ENCODE measurements around the gene FBXL7. TPM values are rescaled to one million over a fixed set of nuclear protein-coding genes. Genes with fewer than 3 reads are reported as not detected.

Gene FBXL7
- polyA plus RNA-seq, 3 donors = not detected

GRCh38 chr5:15493501-15493900, 6.5 kb upstream of the FBXL7 start:
- H4K20me1 ChIP-seq (ENCODE audit: insufficient read depth, low read length) = no peaks in the 10 kb centered on the region
- H3K4me3 Mint-ChIP-seq = no peak overlapping the region
- H3K36me3 Mint-ChIP-seq = no peaks in the 10 kb centered on the region
- H3K79me2 ChIP-seq (ENCODE audit: insufficient read depth, low read length) = no peaks in the 10 kb centered on the region
- DNase-seq = no peak
- no peak overlapping the region for H3K9ac ChIP-seq (ENCODE audit: insufficient read depth, low read length, poor library complexity, severe bottlenecking)
- H3K4me1 Mint-ChIP-seq = no peaks in the 10 kb centered on the region
- H3K27me3 Mint-ChIP-seq (ENCODE audit: low read depth in 3 of 3) = peaks cover 5 to 10% (median 8%) of the 10 kb centered on the region in 3 donors
- TF ChIP-seq, protein P1, sequence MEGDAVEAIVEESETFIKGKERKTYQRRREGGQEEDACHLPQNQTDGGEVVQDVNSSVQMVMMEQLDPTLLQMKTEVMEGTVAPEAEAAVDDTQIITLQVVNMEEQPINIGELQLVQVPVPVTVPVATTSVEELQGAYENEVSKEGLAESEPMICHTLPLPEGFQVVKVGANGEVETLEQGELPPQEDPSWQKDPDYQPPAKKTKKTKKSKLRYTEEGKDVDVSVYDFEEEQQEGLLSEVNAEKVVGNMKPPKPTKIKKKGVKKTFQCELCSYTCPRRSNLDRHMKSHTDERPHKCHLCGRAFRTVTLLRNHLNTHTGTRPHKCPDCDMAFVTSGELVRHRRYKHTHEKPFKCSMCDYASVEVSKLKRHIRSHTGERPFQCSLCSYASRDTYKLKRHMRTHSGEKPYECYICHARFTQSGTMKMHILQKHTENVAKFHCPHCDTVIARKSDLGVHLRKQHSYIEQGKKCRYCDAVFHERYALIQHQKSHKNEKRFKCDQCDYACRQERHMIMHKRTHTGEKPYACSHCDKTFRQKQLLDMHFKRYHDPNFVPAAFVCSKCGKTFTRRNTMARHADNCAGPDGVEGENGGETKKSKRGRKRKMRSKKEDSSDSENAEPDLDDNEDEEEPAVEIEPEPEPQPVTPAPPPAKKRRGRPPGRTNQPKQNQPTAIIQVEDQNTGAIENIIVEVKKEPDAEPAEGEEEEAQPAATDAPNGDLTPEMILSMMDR (IDR thresholded peaks at IDR 0.05) = no peak
- peaks cover 0 to 3% of the 10 kb centered on the region in 2 donors for H3K27me3 ChIP-seq (ENCODE audit: control insufficient read depth in 2 of 2, insufficient read depth in 2 of 2, low read length in 2 of 2)
- intact Hi-C loops (cut with micrococcal nuclease) = no loop called here
- no peak overlapping the region for H3K4me3 ChIP-seq (replicated peaks in 1 of 3; ENCODE audit: low read depth in 2 of 3, low read length in 3 of 3)
- peaks cover 0 to 8% (median 1%) of the 10 kb centered on the region in 7 donors for H3K9me3 Mint-ChIP-seq
- H3K27ac Mint-ChIP-seq = no peak overlapping the region
- H3K4me1 ChIP-seq (ENCODE audit: control insufficient read depth in 1 of 2, insufficient read depth in 2 of 2, low read length in 2 of 2) = no peaks in the 10 kb centered on the region
- H3K27ac ChIP-seq (ENCODE audit: low read depth in 1 of 2, low read length in 2 of 2) = no peak overlapping the region
- H2AFZ ChIP-seq (ENCODE audit: insufficient read depth, low read depth, low read length, poor library complexity, severe bottlenecking) = no peak overlapping the region
- H3K36me3 ChIP-seq (replicated peaks in 1 of 2; ENCODE audit: control insufficient read depth in 1 of 2, insufficient read depth in 2 of 2, low read length in 2 of 2) = no peaks in the 10 kb centered on the region
- WGBS (ENCODE audit: insufficient coverage) = 84% methylated on average over 3 of the region's 5 CpGs
- peaks cover 0 to 5% of the 10 kb centered on the region in 2 donors for H3K9me3 ChIP-seq (replicated peaks in 1 of 2; ENCODE audit: control insufficient read depth in 1 of 2, insufficient read depth in 1 of 2, low read length in 2 of 2)
- H3K4me2 ChIP-seq (replicated peaks; ENCODE audit: extremely low read depth, low read length, poor library complexity, severe bottlenecking) = no peak overlapping the region

DNA sequence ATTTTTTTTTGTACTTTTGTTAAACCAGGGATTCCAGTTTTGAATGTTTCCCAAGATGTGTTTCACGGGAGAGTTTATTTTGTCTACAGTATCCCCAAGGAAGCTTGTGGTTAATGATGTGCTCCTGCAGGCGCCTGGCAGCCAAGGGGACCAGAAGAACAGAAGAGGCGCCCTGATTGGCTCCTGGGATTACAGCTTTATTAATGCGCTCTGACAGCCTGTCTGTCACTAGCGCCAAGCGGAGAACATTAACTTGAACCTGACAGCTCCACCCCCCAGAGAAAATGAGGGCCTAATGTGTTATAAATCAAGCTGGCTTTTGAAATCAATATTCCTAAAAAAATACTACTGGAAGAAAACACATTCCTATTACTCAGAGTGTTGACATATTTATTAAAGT, 5.0 kb upstream of the FBXL7 start:
- no peaks in the 10 kb centered on the region for H3K4me1 Mint-ChIP-seq

More for the DNA sequence above, 5.0 kb upstream of the FBXL7 start:
- Histone ChIP-seq H3K27me3 (ENCODE audit: control insufficient read depth in 2 of 2, insufficient read depth in 2 of 2, low read length in 2 of 2) (peaks cover 10 to 19% of the 10 kb centered on the region in 2 donors), H4K20me1 (ENCODE audit: insufficient read depth, low read length) (no peaks in the 10 kb centered on the region), H3K9ac (ENCODE audit: insufficient read depth, low read length, poor library complexity, severe bottlenecking) (no peak overlapping the region), H3K4me1 (ENCODE audit: control insufficient read depth in 1 of 2, insufficient read depth in 2 of 2, low read length in 2 of 2) (no peaks in the 10 kb centered on the region), H3K4me3 (replicated peaks in 1 of 3; ENCODE audit: low read depth in 2 of 3, low read length in 3 of 3) (no peak overlapping the region), H2AFZ (ENCODE audit: insufficient read depth, low read depth, low read length, poor library complexity, severe bottlenecking) (no peak overlapping the region), H3K79me2 (ENCODE audit: insufficient read depth, low read length) (no peaks in the 10 kb centered on the region), H3K4me2 (replicated peaks; ENCODE audit: extremely low read depth, low read length, poor library complexity, severe bottlenecking) (no peak overlapping the region), H3K9me3 (replicated peaks in 1 of 2; ENCODE audit: control insufficient read depth in 1 of 2, insufficient read depth in 1 of 2, low read length in 2 of 2) (peaks cover 0 to 3% of the 10 kb centered on the region in 2 donors), H3K27ac (ENCODE audit: low read depth in 1 of 2, low read length in 2 of 2) (no peak overlapping the region), H3K36me3 (replicated peaks in 1 of 2; ENCODE audit: control insufficient read depth in 1 of 2, insufficient read depth in 2 of 2, low read length in 2 of 2) (no peaks in the 10 kb centered on the region)
- 58% methylated on average over 2 of the region's 6 CpGs for WGBS (ENCODE audit: insufficient coverage)
- Mint-ChIP-seq H3K4me3 (no peak overlapping the region), H3K27me3 (ENCODE audit: low read depth in 3 of 3) (peaks cover 17 to 24% (median 21%) of the 10 kb centered on the region in 3 donors), H3K9me3 (peaks cover 0 to 12% (median 1%) of the 10 kb centered on the region in 7 donors), H3K27ac (no peak overlapping the region), H3K36me3 (no peaks in the 10 kb centered on the region)
- TF ChIP-seq, protein P1 (IDR thresholded peaks at IDR 0.05) = no peak
- no peak for DNase-seq
- intact Hi-C loops (cut with micrococcal nuclease) = no loop called here

All from CD14-positive monocyte (primary cell).